ENCODE results near the gene GCN1.
A peak's percentile ranks its signal among the peaks of the same experiment; 100 is the strongest.

The GCN1 gene

DNA sequence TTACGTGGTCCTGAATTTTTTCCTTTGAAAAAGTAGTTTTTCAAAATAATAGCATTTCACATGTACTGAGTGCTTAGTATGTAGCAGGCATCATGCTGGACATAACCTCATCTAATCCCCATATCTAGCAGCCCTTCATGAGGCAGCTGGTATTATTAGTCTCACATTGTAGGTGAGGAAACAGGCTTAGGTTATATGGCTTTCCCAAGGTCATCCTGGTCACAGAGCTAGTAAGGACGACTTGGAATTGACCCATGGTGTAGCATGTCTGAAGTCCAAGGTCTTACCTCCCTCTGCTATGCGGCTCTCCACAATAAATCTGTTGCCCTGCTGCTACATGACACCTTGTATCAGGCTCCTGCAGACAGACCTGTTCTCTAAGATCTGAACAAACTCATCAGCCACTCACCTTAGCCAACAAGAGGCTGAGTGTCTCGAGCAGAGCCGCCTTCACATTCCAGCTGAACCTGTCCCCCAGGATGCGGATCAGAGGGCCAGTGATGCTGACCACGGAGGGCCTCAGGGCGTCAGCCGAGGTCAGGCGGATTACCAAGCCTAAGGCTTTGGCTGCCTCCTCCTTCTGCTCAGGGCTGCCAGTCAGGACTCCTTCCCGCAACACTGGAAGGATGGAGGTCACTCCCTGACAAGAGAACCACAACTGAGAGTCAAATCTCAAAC, 58.3 kb downstream of the GCN1 start:
- no peak for DNase-seq

- DNase-seq = no peak
Measured at GRCh38 chr12:120134307-120134980, 60.1 kb downstream of the GCN1 start.

- DNase-seq = no peak
Measured at GRCh38 chr12:120132863-120133385, 61.6 kb downstream of the GCN1 start.

- DNase-seq = no peak
Measured at GRCh38 chr12:120132054-120132836, 62.3 kb downstream of the GCN1 start.

DNA sequence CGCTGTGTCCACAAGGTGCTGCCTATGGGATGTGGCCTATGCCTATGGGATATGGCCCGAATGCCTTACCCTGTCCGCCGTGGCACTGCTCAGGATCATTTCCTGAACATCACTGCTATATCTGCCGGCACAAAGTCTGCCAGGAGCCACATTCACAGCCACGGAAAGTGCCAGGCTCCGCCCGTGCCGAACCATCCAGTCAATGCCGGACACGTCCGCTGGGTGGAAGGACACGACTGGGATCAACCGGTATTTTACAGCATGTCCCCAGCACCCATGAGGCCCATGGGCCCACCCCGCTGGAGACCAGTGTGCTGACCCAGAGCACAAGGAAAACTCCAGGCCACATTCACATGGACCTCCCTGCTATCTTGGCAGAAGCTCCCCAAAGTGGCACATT, 63.4 kb downstream of the GCN1 start:
- no peak for DNase-seq

DNA sequence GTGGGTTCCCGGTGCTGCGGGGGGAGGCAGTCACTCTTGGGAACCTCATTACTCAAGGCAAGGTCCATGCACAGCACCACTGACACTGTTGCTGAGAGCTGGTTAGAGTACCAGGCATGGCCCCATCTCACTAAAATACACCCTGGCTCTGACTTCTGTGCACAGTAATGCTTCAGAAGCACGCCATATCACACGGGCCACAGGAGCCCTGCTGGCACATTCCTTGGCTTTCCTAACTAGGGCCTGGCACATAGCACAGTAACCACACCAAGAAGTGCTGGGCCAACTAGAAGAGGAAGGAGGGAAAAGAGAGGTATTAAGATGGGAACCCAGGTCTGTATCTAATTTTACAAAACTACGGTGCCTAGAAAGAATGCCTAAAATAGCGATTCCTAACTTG, 64.5 kb downstream of the GCN1 start:
- no peak for DNase-seq

DNA sequence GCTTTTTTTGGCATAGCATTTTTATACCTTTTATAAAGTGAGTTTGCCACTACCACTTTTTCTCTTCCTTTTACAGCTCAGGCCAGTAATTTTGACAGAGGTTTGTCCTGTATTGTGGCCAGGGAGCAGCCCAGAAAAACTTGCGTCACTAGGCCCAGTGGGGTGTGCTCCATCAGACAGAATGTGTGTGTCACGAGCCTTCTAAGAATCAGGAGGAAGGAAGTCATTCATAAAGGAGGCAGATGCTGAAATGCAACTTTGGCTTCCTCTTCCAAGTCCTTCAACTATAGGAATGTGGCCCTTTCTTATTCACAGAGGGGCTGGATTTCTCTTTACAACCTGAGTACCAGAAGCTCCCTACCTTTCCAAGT, 67.9 kb downstream of the GCN1 start:
- peak; percentile 15 for DNase-seq

- DNase-seq = no peak
Measured at GRCh38 chr12:120125792-120126634, 68.5 kb downstream of the GCN1 start.

DNA sequence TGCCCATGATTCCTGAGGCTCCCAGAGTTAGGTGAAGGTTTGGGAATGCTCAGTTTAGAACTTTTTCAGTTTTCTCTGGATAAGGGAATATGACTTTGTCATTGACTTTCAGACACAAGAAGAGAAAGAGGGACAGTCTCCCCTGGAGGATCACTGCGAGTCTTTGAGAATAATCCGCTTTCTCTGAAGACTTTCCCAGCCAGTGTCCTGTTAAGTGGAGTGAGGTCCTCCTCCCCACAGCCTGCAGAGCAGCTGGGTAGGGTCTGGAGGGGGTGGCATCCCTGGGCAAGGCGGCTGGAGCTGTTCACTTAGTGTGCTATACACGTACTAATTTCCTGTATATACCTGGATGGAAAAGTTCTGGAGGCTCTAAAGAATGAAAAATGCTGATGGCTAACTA, 69.5 kb downstream of the GCN1 start:
- no peak for DNase-seq

DNA sequence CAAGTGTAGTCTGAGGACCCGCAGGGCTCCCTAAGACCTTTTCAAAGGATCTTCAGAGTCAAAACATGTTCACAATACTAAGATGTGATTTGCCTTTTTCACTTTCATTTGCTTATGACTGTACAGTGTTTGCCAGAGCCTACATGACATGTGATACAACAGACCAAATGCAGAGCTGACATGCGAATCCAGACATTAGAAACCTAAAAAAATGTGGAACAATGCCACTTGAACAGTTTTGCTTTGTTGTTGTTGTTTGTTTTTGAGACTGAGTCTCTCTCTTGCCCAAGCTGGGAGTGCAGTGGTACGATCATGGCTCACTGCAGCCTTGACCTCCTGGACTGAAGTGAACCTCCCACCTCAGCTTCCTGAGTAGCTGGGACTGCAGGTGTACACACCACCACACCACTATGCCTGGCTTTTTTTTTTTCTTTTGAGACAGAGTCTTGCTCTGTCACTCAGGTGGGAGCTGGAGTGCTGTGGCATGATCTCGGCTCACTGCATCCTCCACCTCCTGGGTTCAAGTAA, 72.7 kb downstream of the GCN1 start:
- peak; percentile 27 for DNase-seq

GRCh38 chr12:120121343-120121742, 73.2 kb downstream of the GCN1 start:
- DNase-seq = no peak

DNA sequence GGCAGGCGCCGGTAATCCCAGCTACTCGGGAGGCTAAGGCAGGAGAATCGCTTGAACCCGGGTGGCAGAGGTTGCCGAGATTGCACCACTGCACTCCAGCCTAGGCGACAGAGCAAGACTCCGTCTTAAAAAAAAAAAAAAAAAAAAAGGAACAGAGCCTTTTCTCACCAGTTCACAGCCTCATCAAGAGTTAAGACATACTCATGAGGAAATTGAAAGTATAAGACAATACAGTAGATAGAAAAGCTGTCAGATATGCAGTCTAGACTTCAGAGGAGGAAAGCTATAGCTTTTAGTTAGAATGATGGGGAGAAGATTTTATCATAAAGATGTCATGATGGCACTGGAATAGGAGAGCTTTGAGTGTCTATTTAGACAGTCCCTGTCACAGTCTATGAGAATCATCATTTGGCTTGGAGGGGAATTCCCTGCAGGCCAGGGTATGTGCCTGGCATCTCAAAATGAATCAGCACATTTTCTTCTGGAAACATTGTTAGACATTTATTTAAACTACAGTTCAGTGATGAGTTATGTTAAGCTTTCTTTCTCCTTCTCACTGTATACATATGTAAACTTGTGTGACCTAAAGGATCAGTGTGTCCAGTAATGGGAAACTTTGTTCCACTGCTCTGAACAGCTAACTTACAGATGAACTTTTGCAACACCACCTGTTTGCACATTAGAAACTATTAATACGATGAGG, 75.1 kb downstream of the GCN1 start:
- peak; percentile 50 for DNase-seq

DNA sequence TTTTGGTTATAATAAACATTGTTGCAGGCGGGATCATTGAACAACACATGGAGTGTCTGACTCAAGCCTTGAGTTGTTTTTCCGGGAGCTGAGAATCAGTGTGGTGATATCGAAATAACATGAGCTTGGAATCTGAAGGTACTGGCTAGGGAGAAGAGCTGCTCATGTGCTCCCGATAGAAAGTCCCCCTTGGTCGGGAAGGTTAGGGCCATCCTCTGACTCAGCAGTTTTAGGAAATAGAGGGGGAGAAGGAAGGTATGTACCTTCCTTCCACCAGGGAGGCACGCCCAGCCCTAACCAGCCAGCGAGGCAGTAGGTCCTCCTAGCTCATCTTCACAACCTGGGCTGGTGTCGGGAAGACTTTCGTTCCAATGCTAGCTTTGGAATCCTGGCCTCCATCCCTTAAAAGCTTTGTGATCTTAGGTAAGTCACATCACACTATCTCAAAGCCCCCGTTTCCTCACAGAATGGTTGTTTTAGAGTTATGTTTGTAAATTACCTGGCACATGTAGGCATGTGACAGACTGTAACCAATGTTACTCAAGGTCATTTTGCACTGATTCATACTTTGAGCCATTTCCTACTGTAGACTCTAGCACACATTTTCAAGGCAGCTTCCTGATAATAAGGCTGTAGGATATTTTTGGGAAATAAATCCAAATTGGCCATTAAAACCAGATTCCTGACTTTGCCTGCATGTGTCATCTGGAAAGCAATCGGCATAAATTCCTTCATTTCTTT, 76.0 kb downstream of the GCN1 start:
- no peak for DNase-seq

DNA sequence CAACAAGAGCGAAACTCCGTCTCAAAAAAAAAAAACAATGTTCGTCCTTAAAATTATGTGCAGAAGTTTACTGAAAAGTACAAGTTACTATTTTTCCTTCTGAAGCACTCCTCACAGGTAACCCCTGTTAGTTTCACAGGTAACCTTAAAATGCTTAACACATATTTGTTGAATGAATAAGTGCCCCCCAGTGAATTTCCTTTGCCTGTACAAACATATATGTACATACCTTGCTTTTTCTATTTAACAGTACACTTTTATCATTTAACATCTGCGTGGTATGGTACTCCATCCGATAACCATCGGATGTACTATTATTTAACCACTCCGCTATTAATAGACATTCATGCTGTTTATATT, 76.6 kb downstream of the GCN1 start:
- no peak for DNase-seq

DNA sequence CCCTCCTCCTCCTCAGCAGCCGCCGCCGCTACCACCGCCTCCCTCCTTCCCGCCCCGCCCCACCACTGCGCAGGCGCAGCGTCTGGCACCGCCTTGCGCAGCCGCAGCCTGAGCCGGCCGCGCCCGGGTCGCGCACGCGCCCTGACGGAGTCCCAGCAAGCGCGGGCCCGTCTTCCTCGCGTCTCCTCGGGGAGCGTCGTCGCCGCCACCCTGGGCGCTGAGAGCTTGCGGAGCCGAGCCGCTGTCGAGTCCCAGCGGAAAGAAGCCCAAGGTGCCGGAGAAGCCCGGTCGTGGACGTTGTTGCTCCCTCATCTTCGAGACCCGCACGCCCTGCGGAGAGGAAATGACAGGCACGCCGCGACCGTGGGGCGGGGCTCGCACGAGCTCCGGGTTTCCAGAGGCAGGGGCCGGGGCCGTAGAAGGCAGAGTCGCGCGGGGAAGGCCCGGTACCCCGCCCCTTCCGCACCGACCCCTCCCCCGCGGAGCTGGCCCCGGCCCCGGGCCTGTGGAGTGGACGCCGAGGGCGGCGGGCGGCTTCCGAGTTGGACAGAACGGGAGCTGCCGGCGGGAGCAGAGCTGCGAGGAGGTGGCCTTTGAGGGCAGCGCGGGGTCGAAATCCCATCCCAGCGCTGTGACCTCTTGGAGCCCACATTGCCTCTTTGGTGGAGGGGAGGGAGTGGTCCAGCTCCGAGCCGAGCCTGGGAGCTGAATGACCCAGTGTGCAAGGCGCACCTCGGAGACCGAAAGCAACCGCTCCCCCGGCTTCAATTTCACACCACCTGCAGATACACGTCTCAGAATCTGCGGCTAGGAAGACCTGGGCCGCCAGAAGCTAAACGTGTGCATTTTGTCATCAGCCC, 77.5 kb downstream of the GCN1 start:
- peak; percentile 96 for DNase-seq

DNA sequence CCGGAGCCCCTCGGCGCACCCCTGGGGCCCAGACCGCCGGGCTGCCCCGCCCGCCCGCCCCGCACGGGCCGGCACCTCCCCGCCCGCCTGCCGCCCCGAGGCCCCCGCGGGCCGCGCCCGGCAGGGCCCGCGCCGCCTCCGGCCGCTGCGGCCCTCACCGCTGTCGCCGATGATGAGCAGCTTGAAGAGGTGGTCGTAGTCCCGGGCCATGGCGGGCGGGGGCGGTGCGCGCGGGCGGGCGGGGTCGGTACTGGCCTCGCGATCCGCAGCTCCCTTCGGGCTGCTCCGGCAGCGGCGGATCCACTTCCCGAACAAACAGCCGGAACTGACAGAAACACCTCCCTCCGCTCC, 78.1 kb downstream of the GCN1 start, which contains the start of gene RAB35:
TSS of gene RAB35 (minus strand) at position 313 of the 351 bp plus-strand sequence. CDS start at position 210, 103 bp downstream.
- DNase-seq = no peak

DNA sequence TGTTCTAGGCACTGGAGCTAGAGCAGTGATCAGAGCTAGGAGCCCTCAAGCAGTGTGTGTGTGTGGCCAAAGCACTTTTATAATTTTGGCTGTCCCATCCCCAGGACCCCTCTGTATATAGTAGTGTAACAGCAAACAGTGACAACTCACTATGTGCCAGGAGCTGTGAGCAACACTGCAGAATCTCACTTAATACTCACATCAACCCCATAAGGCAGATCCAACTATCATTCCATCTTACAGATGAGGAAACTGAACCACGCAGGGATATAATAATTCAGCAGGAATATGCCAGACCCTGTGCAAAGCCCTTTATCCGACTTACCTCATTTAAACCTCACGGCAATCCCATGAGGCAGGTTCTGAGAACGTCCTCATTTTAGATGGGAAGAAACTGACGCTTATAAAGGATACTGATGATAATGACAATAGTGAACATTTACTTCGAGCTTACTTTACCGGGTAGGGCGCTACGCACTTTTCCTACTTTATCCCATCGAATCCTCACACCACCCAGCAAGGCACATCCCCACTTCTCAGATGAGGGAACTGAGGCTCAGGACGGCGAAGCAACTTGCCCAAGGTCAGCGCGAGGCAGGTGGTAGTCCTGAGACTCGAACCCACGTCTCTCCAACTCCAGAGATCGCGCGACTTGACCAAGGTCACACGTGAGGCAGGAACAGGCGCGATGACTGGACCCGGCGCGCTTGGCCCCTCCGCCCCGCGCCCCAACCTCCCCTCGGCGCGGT, 78.6 kb downstream of the GCN1 start:
- peak; percentile 28 for DNase-seq

GRCh38 chr12:120115066-120115465, 79.4 kb downstream of the GCN1 start:
- no peak for DNase-seq

Measured in activated naive CD4-positive, alpha-beta T cell treated with Interleukin-2 at 50 U/mL for 16 hours (primary cell).